Keratinocyte (primary cell): ENCODE measurements around the gene PRKN. TPM values are rescaled to one million over a fixed set of nuclear protein-coding genes. Genes with fewer than 3 reads are reported as not detected.

Source experiments
- DNase-seq: peaks from one replicate; pipeline ENCODE4 v3.0.0-alpha.2; 2011; ENCODE audit warnings: low read depth, missing footprints, low spot score
- FAIRE-seq: peaks from 2 replicates; lab custom pipeline; 2011; peaks lifted over from hg19 to GRCh38; lab: Jason Lieb, UNC
- H2AFZ ChIP-seq: 2 replicates; pipeline ENCODE4 v1.6.0; 2012; ENCODE audit warnings: low read length, control low read depth, inconsistent platforms; ENCODE audit not compliant: control insufficient read depth
- H3K27ac ChIP-seq: 2 replicates; pipeline ENCODE4 v1.5.1; 2011; ENCODE audit warnings: low read length; ENCODE audit not compliant: control insufficient read depth, insufficient read depth
- H3K27me3 ChIP-seq: 3 replicates; pipeline ENCODE4 v1.6.0; 2011; ENCODE audit warnings: low read length; ENCODE audit not compliant: control insufficient read depth, insufficient read depth; ENCODE audit errors: extremely low read depth
- H3K36me3 ChIP-seq, 2 experiments: 2 replicates in 1 of 2; 3 replicates in 1 of 2; pipeline ENCODE4 v1.5.1; 2011; ENCODE audit warnings: low read length in 2 of 2, mild to moderate bottlenecking in 1 of 2; ENCODE audit not compliant: control insufficient read depth in 2 of 2, insufficient read depth in 2 of 2; ENCODE audit errors: extremely low read depth in 1 of 2
- H3K4me1 ChIP-seq: 3 replicates; pipeline ENCODE4 v1.5.1; 2011; ENCODE audit warnings: low read length; ENCODE audit not compliant: control insufficient read depth, insufficient read depth; ENCODE audit errors: extremely low read depth
- H3K4me2 ChIP-seq: 3 replicates; pipeline ENCODE4 v1.6.0; 2011; ENCODE audit warnings: low read depth, low read length; ENCODE audit not compliant: control insufficient read depth, insufficient read depth; ENCODE audit errors: extremely low read depth
- H3K4me3 ChIP-seq, 3 experiments: fragments of 200-600 bp in 1 of 3; sonication (generic) in 1 of 3; 2 replicates in 2 of 3; 3 replicates in 1 of 3; pipeline ENCODE4 v1.5.1; 2011 to 2016; ENCODE audit warnings: low read length in 3 of 3, mild to moderate bottlenecking in 3 of 3, control low read depth in 2 of 3, inconsistent platforms in 1 of 3, low read depth in 1 of 3, mixed read lengths in 1 of 3, mixed run types in 1 of 3, moderate library complexity in 1 of 3; ENCODE audit not compliant: control insufficient read depth in 2 of 3, insufficient read depth in 2 of 3; ENCODE audit errors: extremely low read depth in 1 of 3
- H3K79me2 ChIP-seq: 2 replicates; pipeline ENCODE4 v1.6.0; 2012; ENCODE audit warnings: low read length; ENCODE audit not compliant: control insufficient read depth, insufficient read depth
- H3K9ac ChIP-seq: 3 replicates; pipeline ENCODE4 v1.6.0; 2011; ENCODE audit warnings: low read length; ENCODE audit not compliant: control insufficient read depth, insufficient read depth; ENCODE audit errors: extremely low read depth
- H3K9me1 ChIP-seq: 3 replicates; pipeline ENCODE4 v1.6.0; 2011; ENCODE audit warnings: low read length; ENCODE audit not compliant: control insufficient read depth, insufficient read depth; ENCODE audit errors: extremely low read depth
- H3K9me3 ChIP-seq: 2 replicates; pipeline ENCODE4 v1.5.1; 2012; ENCODE audit warnings: low read depth, low read length; ENCODE audit not compliant: control insufficient read depth
- H4K20me1 ChIP-seq: 3 replicates; pipeline ENCODE4 v1.6.0; 2011; ENCODE audit warnings: low read length; ENCODE audit not compliant: control insufficient read depth, insufficient read depth; ENCODE audit errors: extremely low read depth
- EZH2 ChIP-seq: IDR thresholded peaks from one replicate; pipeline ENCODE4 v1.6.1; 2012; ENCODE audit warnings: inconsistent platforms, mild to moderate bottlenecking, low read length, moderate library complexity
- dilution Hi-C: fragments of 300-500 bp; cut with MboI; formaldehyde crosslinking; loops from one replicate; pipeline ENCODE4 v1.7.0; 2020; ENCODE audit warnings: low sequenced_read_pairs; ENCODE audit not compliant: extremely low pct_ligation_motif_present
- polyA plus RNA-seq, 5 experiments: library from polyadenylated mRNA; depleted of rRNA in 3 of 5; stranded (reverse) in 3 of 5; stranded (forward) in 1 of 5; unstranded in 1 of 5; fragments of >200 nt; gene quantifications; 1 replicate in 1 of 5; 2 replicates in 3 of 5; 3 replicates in 1 of 5; pipeline versions ENCODE4 v1.2.1 to v1.2.3, GENCODE V29; 2011 to 2012; ENCODE audit warnings: missing spikeins in 2 of 5, low read depth in 1 of 5, low replicate concordance in 1 of 5
- TF ChIP-seq, protein P1 (sequence below), 3 experiments: IDR thresholded peaks in 1 of 3; conservative IDR thresholded peaks in 1 of 3; optimal IDR thresholded peaks in 1 of 3; 2 replicates in 2 of 3; 3 replicates in 1 of 3; pipeline versions ENCODE3 to v1.5.1; 2011; ENCODE audit warnings: low read length in 3 of 3, mild to moderate bottlenecking in 3 of 3, moderate library complexity in 2 of 3, control low read depth in 1 of 3, inconsistent platforms in 1 of 3; ENCODE audit not compliant: insufficient read depth in 2 of 3; ENCODE audit errors: extremely low read depth in 1 of 3

PRKN gene
- polyA plus RNA-seq, 1 donor (not counting 4 experiments of a cell fraction or from before 2014, with no cell fraction given) = 0.67 TPM

GRCh38 chr6:161744211-161745067, 983.1 kb downstream of the PRKN start:
- Histone ChIP-seq H3K36me3 (no peaks in the 10 kb centered on the region), H3K27me3 (no peaks in the 10 kb centered on the region), H3K4me2 (no peak overlapping the region), H4K20me1 (no peaks in the 10 kb centered on the region), H3K27ac (no peak overlapping the region), H2AFZ (no peak overlapping the region), H3K4me1 (no peaks in the 10 kb centered on the region), H3K9ac (no peak overlapping the region), H3K9me1 (no peaks in the 10 kb centered on the region), H3K79me2 (no peaks in the 10 kb centered on the region), H3K9me3 (no peaks in the 10 kb centered on the region), H3K4me3 (no peak overlapping the region)
- dilution Hi-C loops = no loop called here
- FAIRE-seq (no peak), DNase-seq (no peak)
- TF ChIP-seq EZH2 = no peak
- TF ChIP-seq, protein P1, sequence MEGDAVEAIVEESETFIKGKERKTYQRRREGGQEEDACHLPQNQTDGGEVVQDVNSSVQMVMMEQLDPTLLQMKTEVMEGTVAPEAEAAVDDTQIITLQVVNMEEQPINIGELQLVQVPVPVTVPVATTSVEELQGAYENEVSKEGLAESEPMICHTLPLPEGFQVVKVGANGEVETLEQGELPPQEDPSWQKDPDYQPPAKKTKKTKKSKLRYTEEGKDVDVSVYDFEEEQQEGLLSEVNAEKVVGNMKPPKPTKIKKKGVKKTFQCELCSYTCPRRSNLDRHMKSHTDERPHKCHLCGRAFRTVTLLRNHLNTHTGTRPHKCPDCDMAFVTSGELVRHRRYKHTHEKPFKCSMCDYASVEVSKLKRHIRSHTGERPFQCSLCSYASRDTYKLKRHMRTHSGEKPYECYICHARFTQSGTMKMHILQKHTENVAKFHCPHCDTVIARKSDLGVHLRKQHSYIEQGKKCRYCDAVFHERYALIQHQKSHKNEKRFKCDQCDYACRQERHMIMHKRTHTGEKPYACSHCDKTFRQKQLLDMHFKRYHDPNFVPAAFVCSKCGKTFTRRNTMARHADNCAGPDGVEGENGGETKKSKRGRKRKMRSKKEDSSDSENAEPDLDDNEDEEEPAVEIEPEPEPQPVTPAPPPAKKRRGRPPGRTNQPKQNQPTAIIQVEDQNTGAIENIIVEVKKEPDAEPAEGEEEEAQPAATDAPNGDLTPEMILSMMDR (optimal IDR thresholded peaks at IDR 0.05 in 1 of 3, IDR thresholded peaks at IDR 0.05 in 1 of 3, conservative IDR thresholded peaks at IDR 0.05 in 1 of 3; ENCODE audit: extremely low read depth in 1 of 3, insufficient read depth in 2 of 3, low read length in 3 of 3) = no peak

GRCh38 chr6:161743509-161744178, 983.9 kb downstream of the PRKN start:
- no peaks in the 10 kb centered on the region for H3K27me3 ChIP-seq
- no peaks in the 10 kb centered on the region for H4K20me1 ChIP-seq
- no peak overlapping the region for H3K4me3 ChIP-seq
- no peak overlapping the region for H3K27ac ChIP-seq
- no peaks in the 10 kb centered on the region for H3K9me3 ChIP-seq
- no peak overlapping the region for H2AFZ ChIP-seq
- no peak overlapping the region for H3K4me2 ChIP-seq
- no peak for FAIRE-seq
- dilution Hi-C loops = no loop called here
- DNase-seq = no peak
- no peaks in the 10 kb centered on the region for H3K4me1 ChIP-seq
- H3K9ac ChIP-seq = no peak overlapping the region
- no peaks in the 10 kb centered on the region for H3K36me3 ChIP-seq
- no peak for TF ChIP-seq EZH2
- TF ChIP-seq, protein P1 (optimal IDR thresholded peaks at IDR 0.05 in 1 of 3, IDR thresholded peaks at IDR 0.05 in 1 of 3, conservative IDR thresholded peaks at IDR 0.05 in 1 of 3; ENCODE audit: extremely low read depth in 1 of 3, insufficient read depth in 2 of 3, low read length in 3 of 3) = no peak
- H3K79me2 ChIP-seq = no peaks in the 10 kb centered on the region
- H3K9me1 ChIP-seq = no peaks in the 10 kb centered on the region
